PC-3 (cell line): ENCODE data around the gene SEC23B. TPM values are rescaled to one million over a fixed set of nuclear protein-coding genes. Genes with fewer than 3 reads are reported as not detected.

Experiments
- ATAC-seq: fragments of 200-7000 bp; cut with Tn5 transposase; 2 replicates; pipeline ENCODE4 v1.9.1; 2020; ENCODE audit warnings: mild to moderate bottlenecking, moderate library complexity
- BruUV-seq: library from RNA; stranded (reverse); fragments of 400-500 nt; replicated peaks from 2 replicates; lab custom pipeline; 2021; lab: Mats Ljungman, UMichigan
- CTCF ChIA-PET: fragments of 300-600 bp; sonication (Branson Sonifier 250); formaldehyde crosslinking; loops from one replicate; lab custom pipeline; 2022; ENCODE audit warnings: antibody characterized with exemption; lab: Charles Lee
- POLR2A ChIA-PET: fragments of 300-600 bp; sonication (Branson Sonifier 250); formaldehyde crosslinking; loops from one replicate; lab custom pipeline; 2022; ENCODE audit warnings: antibody characterized with exemption; ENCODE audit not compliant: unreplicated experiment; lab: Charles Lee
- DNase-seq: peaks from one replicate; pipeline ENCODE4 v3.0.0-alpha.2; 2015
- H2AFZ ChIP-seq: fragments of 300-600 bp; sonication (generic); 2 replicates; pipeline ENCODE4 v1.6.0; 2016; ENCODE audit warnings: antibody characterized with exemption, low read length
- H3F3A ChIP-seq: fragments of 300-600 bp; sonication (generic); one replicate; pipeline ENCODE4 v1.6.0; 2017; ENCODE audit warnings: antibody characterized with exemption, low read length, control low read depth, mild to moderate bottlenecking; ENCODE audit not compliant: unreplicated experiment
- H3K27ac ChIP-seq: fragments of 300-600 bp; sonication (generic); 2 replicates; pipeline ENCODE4 v1.5.1; 2016; ENCODE audit warnings: mild to moderate bottlenecking, low read length
- H3K27me3 ChIP-seq: fragments of 300-600 bp; sonication (generic); 2 replicates; pipeline ENCODE4 v1.6.1; 2016; ENCODE audit warnings: low read length, mixed read lengths
- H3K36me3 ChIP-seq: fragments of 300-600 bp; sonication (generic); 2 replicates; pipeline ENCODE4 v1.6.1; 2016; ENCODE audit warnings: low read depth, mixed run types, low read length, mixed read lengths
- H3K4me1 ChIP-seq: fragments of 300-600 bp; sonication (generic); 2 replicates; pipeline ENCODE4 v1.5.1; 2016; ENCODE audit warnings: low read length; ENCODE audit not compliant: insufficient read depth
- H3K4me2 ChIP-seq: fragments of 300-600 bp; sonication (generic); 2 replicates; pipeline ENCODE4 v1.6.0; 2016; ENCODE audit warnings: low read length
- H3K4me3 ChIP-seq: fragments of 300-600 bp; sonication (generic); 2 replicates; pipeline ENCODE4 v1.5.1; 2016; ENCODE audit warnings: mild to moderate bottlenecking, low read length, mixed read lengths
- H3K79me2 ChIP-seq: fragments of 300-600 bp; sonication (generic); 2 replicates; pipeline ENCODE4 v1.6.1; 2017; ENCODE audit warnings: low read length, mixed read lengths
- H3K9ac ChIP-seq: fragments of 300-600 bp; sonication (generic); 2 replicates; pipeline ENCODE4 v1.6.0; 2016; ENCODE audit warnings: mild to moderate bottlenecking, low read length
- H3K9me2 ChIP-seq: fragments of 300-600 bp; sonication (generic); replicated peaks from 2 replicates; pipeline ENCODE4 v1.6.1; 2016; ENCODE audit warnings: mixed run types, low read length, mixed read lengths
- H3K9me3 ChIP-seq: fragments of 300-600 bp; sonication (generic); 2 replicates; pipeline ENCODE4 v1.6.1; 2016; ENCODE audit warnings: low read length, mixed read lengths
- H4K20me1 ChIP-seq: fragments of 300-600 bp; sonication (generic); 2 replicates; pipeline ENCODE4 v1.6.1; 2016; ENCODE audit warnings: low read length, mixed read lengths
- EZH2 ChIP-seq: fragments of 300-600 bp; sonication (generic); IDR thresholded peaks from one replicate; pipeline ENCODE4 v1.6.1; 2017; ENCODE audit warnings: antibody characterized with exemption, mild to moderate bottlenecking, low read length; ENCODE audit not compliant: unreplicated experiment
- EZH2phosphoT487 ChIP-seq: fragments of 300-600 bp; sonication (generic); IDR thresholded peaks from 2 replicates; pipeline ENCODE4 v1.6.1; 2018; ENCODE audit warnings: mild to moderate bottlenecking, antibody characterized with exemption, low read length, borderline replicate concordance
- intact Hi-C: fragments of 100-400 bp; cut with micrococcal nuclease; formaldehyde crosslinking; loops from 2 replicates; pipeline ENCODE4 v1.9.0; 2023
- total RNA-seq: library from RNA; depleted of rRNA; stranded (reverse); fragments of >200 nt; gene quantifications from 2 replicates; pipeline ENCODE4 v1.2.3, GENCODE V29; 2014
- TF ChIP-seq, protein P1 (sequence below): fragments of 300-600 bp; sonication (generic); conservative IDR thresholded peaks from 2 replicates; pipeline ENCODE4 v1.5.1; 2017; ENCODE audit warnings: antibody characterized with exemption, low read depth, mild to moderate bottlenecking, low read length

SEC23B gene
- total RNA-seq, 1 experiment from 2014 or later, result 89.5 TPM

DNA sequence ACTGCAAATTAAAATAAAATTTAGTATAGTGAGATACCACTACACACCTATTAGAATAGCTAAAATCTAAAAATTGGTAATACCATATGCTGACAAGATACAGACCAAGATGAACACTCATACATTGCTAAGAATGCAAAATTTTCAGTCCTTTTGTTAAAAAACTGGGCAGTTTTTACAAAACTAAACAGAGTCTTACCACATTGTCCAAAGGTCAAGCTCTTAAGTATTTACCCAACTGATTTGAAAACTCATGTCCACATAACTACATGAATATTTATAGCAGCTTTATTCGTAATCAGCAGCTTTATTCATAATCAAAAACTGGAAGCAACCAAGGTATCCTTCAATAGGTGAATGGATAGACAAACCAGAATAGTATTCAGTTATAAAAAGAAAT, 30.5 kb upstream of the SEC23B start:
- Histone ChIP-seq H3K9ac (no peak overlapping the region), H3K9me3 (no peaks in the 10 kb centered on the region), H3K4me3 (no peak overlapping the region), H3K9me2 (no peaks in the 10 kb centered on the region), H3K36me3 (peaks cover 54% of the 10 kb centered on the region), H3K27me3 (no peaks in the 10 kb centered on the region), H3K27ac (no peak overlapping the region), H3K4me2 (no peak overlapping the region), H4K20me1 (no peaks in the 10 kb centered on the region), H2AFZ (no peak overlapping the region), H3F3A (peaks cover 3% of the 10 kb centered on the region), H3K79me2 (no peaks in the 10 kb centered on the region), H3K4me1 (no peaks in the 10 kb centered on the region)
- ATAC-seq, result no peak
- ChIA-PET POLR2A (no interaction called here), CTCF (no interaction called here)
- no peak for DNase-seq
- intact Hi-C loops, result no loop called here
- TF ChIP-seq, protein P1, sequence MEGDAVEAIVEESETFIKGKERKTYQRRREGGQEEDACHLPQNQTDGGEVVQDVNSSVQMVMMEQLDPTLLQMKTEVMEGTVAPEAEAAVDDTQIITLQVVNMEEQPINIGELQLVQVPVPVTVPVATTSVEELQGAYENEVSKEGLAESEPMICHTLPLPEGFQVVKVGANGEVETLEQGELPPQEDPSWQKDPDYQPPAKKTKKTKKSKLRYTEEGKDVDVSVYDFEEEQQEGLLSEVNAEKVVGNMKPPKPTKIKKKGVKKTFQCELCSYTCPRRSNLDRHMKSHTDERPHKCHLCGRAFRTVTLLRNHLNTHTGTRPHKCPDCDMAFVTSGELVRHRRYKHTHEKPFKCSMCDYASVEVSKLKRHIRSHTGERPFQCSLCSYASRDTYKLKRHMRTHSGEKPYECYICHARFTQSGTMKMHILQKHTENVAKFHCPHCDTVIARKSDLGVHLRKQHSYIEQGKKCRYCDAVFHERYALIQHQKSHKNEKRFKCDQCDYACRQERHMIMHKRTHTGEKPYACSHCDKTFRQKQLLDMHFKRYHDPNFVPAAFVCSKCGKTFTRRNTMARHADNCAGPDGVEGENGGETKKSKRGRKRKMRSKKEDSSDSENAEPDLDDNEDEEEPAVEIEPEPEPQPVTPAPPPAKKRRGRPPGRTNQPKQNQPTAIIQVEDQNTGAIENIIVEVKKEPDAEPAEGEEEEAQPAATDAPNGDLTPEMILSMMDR, result no peak
- TF ChIP-seq EZH2 (no peak), EZH2phosphoT487 (no peak)
- no TSS peak for BruUV-seq

DNA sequence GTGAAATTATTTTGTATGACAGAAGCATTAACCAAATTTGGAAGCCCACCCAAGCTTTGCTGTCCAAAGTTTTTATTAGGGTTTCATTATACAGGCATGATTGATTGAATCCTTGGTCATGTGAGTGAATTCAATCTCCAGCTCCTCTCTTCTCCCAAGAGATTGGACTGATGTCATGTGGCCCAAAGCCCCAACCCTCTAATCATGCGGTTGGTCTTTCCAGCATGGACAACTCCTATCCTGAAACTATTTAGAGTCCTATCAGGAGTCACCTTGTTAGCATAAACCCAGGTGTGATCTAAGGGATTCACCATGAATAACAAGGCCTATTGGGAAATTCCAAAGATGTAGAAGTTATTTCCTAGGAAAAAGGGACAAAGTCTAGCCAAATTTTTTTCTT, 29.9 kb upstream of the SEC23B start:
- intact Hi-C loops, result no loop called here
- Histone ChIP-seq H3K79me2 (no peaks in the 10 kb centered on the region), H3K4me2 (no peak overlapping the region), H3F3A (peaks cover 3% of the 10 kb centered on the region), H3K36me3 (peaks cover 57% of the 10 kb centered on the region), H3K9me3 (no peaks in the 10 kb centered on the region), H3K9ac (no peak overlapping the region), H2AFZ (no peak overlapping the region), H3K27me3 (no peaks in the 10 kb centered on the region), H3K27ac (no peak overlapping the region), H3K4me1 (no peaks in the 10 kb centered on the region), H3K4me3 (no peak overlapping the region), H4K20me1 (no peaks in the 10 kb centered on the region), H3K9me2 (no peaks in the 10 kb centered on the region)
- ChIA-PET POLR2A (no interaction called here), CTCF (no interaction called here)
- DNase-seq (no peak), ATAC-seq (no peak)
- BruUV-seq, result no TSS peak
- no peak for TF ChIP-seq EZH2

DNA sequence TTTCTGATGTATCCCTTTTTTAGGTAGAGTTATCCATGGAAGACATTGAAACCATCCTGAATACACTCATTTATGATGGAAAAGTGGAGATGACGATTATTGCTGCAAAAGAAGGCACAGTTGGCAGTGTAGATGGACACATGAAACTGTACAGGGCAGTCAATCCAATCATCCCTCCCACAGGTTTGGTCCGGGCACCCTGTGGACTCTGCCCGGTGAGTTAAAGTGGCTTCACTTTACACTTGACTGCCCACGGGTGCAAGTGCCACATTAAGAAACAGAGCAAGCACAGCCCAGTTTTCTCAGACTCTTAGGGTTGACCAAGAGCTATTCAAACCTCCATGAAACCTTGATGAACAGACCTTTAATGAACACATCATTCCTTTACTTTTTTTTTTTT, 26.1 kb upstream of the SEC23B start:
- ChIA-PET CTCF (no interaction called here), POLR2A (interaction anchor here (0.6 kb wide), 1 partner anchor 15 kb away, joined by 9 read pairs; the partner anchor contains the start of genes DZANK1 and POLR3F)
- H3K79me2 ChIP-seq, result no peaks in the 10 kb centered on the region
- TF ChIP-seq EZH2 (no peak), EZH2phosphoT487 (no peak)
- TF ChIP-seq, protein P1, result no peak
- H3K4me1 ChIP-seq, result no peaks in the 10 kb centered on the region
- no peak overlapping the region for H3K4me2 ChIP-seq
- no peaks in the 10 kb centered on the region for H3K9me3 ChIP-seq
- H3F3A ChIP-seq, result peaks cover 3% of the 10 kb centered on the region
- ATAC-seq (no peak), DNase-seq (no peak)
- H4K20me1 ChIP-seq, result no peaks in the 10 kb centered on the region
- H3K36me3 ChIP-seq, result peaks cover 51% of the 10 kb centered on the region
- no peak overlapping the region for H3K27ac ChIP-seq
- no peak overlapping the region for H3K4me3 ChIP-seq
- no TSS peak for BruUV-seq
- no peaks in the 10 kb centered on the region for H3K9me2 ChIP-seq
- intact Hi-C loops, result no loop called here
- H3K27me3 ChIP-seq, result no peaks in the 10 kb centered on the region
- no peak overlapping the region for H3K9ac ChIP-seq
- no peak overlapping the region for H2AFZ ChIP-seq
